Measurements from ENCODE around the gene PPM1E.

- TF ChIP-seq CTCF (IDR thresholded peaks at IDR 0.05; ENCODE audit: low read depth, low read length, poor library complexity, severe bottlenecking) (no peak), EZH2phosphoT487 (IDR thresholded peaks at IDR 0.05; ENCODE audit: borderline replicate concordance, low read length) (no peak)
Observed at GRCh38 chr17:58917228-58917627, 161.6 kb downstream of the PPM1E start.

Data from DOHH2 (cell line).